Left lung (tissue), 10 donors: ENCODE results near the gene ARMC5. TPM values are rescaled to one million over a fixed set of nuclear protein-coding genes. Genes with fewer than 3 reads are reported as not detected.
"Not testable (repeated sequence)": the region's sequence is repeated elsewhere in the genome, so short reads cannot be mapped to it uniquely, and the experiment has no call there.

Experiments
- ATAC-seq: fragments of 200-7000 bp; cut with Tn5 transposase; one replicate; pipeline ENCODE4 v1.9.1; 2020; ENCODE audit warnings: moderate library complexity
- DNase-seq, 4 donors: peaks; one replicate each; pipeline ENCODE4 v3.0.0-alpha.2; 2013 to 2020
- H3K27ac ChIP-seq, 2 donors: fragments of 200-600 bp; sonication (generic) in 1 of 2; one replicate each; pipeline versions ENCODE4 v1.5.0 to v1.8.0; 2020 to 2021
- H3K27me3 ChIP-seq, 2 donors: fragments of 200-600 bp; sonication (generic) in 1 of 2; one replicate each; pipeline versions ENCODE4 v1.5.0 to v1.8.0; 2020 to 2021
- H3K36me3 ChIP-seq, 2 donors: fragments of 200-600 bp; sonication (generic) in 1 of 2; one replicate each; pipeline versions ENCODE4 v1.5.0 to v1.8.0; 2020 to 2021
- H3K4me1 ChIP-seq, 2 donors: fragments of 200-600 bp; one replicate each; pipeline ENCODE4 v1.8.0; 2021
- H3K4me3 ChIP-seq, 2 donors: fragments of 200-600 bp; sonication (generic) in 1 of 2; one replicate each; pipeline versions ENCODE4 v1.5.0 to v1.8.0; 2020 to 2021; ENCODE audit warnings: mild to moderate bottlenecking in 1 of 2
- H3K9me3 ChIP-seq, 2 donors: fragments of 200-600 bp; sonication (generic) in 1 of 2; one replicate each; pipeline versions ENCODE4 v1.5.0 to v1.8.0; 2020 to 2021
- intact Hi-C, 2 donors: fragments of 100-400 bp; cut with DNase I; formaldehyde crosslinking; loops; one replicate each; pipeline versions ENCODE4 v1.11.2 to v1.14.2; 2022
- polyA plus RNA-seq, 6 donors: library from polyadenylated mRNA; unstranded; fragments of 120-200 nt; gene quantifications; one replicate each; pipeline ENCODE4 v1.2.1, GENCODE V29; 2013; ENCODE audit not compliant: insufficient read length in 6 of 6
- total RNA-seq, 2 donors: library from RNA; stranded (reverse); fragmentation: NEBNext Ultra II Directional; extraction: Animal tissue kit (Norgen Biotek cat#: 25700); gene quantifications; one replicate each; pipeline ENCODE4 v1.2.1, GENCODE V29; 2021
- TF ChIP-seq, protein P1 (sequence below), 2 donors: fragments of 200-600 bp; sonication (generic) in 1 of 2; IDR thresholded peaks; one replicate each; pipeline versions ENCODE4 v1.5.0 to v1.8.0; 2021; ENCODE audit warnings: antibody characterized with exemption in 2 of 2
- donor health status: DM: no; HTN: yes; CAD: no.
- donor health status: DM: no; HTN: no; CAD: no.

The ARMC5 gene
- total and polyA plus RNA-seq, 8 donors, result 8.5 to 14.8 (median 10.4) TPM

- TF ChIP-seq, protein P1, sequence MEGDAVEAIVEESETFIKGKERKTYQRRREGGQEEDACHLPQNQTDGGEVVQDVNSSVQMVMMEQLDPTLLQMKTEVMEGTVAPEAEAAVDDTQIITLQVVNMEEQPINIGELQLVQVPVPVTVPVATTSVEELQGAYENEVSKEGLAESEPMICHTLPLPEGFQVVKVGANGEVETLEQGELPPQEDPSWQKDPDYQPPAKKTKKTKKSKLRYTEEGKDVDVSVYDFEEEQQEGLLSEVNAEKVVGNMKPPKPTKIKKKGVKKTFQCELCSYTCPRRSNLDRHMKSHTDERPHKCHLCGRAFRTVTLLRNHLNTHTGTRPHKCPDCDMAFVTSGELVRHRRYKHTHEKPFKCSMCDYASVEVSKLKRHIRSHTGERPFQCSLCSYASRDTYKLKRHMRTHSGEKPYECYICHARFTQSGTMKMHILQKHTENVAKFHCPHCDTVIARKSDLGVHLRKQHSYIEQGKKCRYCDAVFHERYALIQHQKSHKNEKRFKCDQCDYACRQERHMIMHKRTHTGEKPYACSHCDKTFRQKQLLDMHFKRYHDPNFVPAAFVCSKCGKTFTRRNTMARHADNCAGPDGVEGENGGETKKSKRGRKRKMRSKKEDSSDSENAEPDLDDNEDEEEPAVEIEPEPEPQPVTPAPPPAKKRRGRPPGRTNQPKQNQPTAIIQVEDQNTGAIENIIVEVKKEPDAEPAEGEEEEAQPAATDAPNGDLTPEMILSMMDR (IDR thresholded peaks at IDR 0.05), result no peak
- ATAC-seq, result no peak
These were observed 23.7 kb upstream of the ARMC5 start for GRCh38 chr16:31435341-31436220.

DNA sequence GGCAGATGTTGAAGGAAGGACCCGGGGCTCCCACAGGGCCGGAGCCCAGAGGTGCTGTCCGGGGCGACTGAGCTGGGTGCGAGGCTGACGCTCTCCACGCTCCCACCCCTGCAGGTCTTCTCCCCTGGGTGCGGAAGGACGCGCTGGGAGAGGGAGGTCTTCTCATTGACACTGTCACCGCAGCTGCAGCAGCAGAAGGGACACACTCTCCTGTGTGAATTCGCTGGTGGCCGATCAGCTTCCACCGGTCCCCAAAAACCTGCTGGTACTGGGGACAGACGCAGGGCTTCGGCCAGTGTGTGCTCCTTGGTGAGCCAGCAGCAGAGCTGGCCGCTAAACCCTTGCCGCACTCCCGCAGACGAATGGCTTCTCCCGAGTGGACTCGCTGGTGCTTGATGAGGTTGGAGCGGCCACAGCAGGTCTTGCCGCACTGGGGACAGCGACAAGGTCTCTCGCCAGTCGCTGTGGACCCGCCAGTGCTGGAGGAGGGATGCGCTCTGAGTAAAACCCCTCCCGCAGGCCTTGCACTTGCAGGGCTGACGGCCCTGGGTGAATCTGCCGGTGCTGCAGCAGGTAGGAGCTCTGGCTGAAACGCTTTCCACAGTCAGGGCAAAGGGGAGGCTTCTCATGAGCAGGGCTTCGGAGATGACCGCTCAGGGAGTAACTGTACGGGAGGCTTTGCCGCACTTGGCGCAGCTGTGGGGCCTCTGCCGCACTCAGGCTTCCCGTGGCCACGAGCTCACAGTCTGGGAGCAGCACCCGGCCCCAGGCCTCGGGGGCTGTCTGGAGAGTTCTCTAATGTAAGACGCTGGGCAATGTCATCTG is 22.9 kb upstream of the ARMC5 start:
- H3K4me3 ChIP-seq, result no peak overlapping the region

More at GRCh38 chr16:31435341-31436220, 23.7 kb upstream of the ARMC5 start:
- Histone ChIP-seq H3K4me3 (no peak overlapping the region), H3K9me3 (no peaks in the 10 kb centered on the region), H3K36me3 (no peaks in the 10 kb centered on the region), H3K4me1 (no peaks in the 10 kb centered on the region), H3K27ac (no peak overlapping the region), H3K27me3 (no peaks in the 10 kb centered on the region)
- DNase-seq, result peak in 1 of 4 donors; percentile 30
- intact Hi-C loops, result loop anchor here in 1 of 2 donors (10.0 kb wide), 1 partner anchor 451 kb away; the partner anchor contains the start of gene HSD3B7

GRCh38 chr16:31438414-31438813 is 20.9 kb upstream of the ARMC5 start:
- no peaks in the 10 kb centered on the region for H3K9me3 ChIP-seq
- H3K27me3 ChIP-seq, result no peaks in the 10 kb centered on the region
- H3K4me1 ChIP-seq, result peaks cover 0 to 10% of the 10 kb centered on the region in 2 donors
- DNase-seq (no peak), ATAC-seq (no peak)
- intact Hi-C loops, result loop anchor here in 1 of 2 donors (10.0 kb wide), 1 partner anchor 454 kb away; the partner anchor contains the start of gene HSD3B7
- H3K4me3 ChIP-seq, result no peak overlapping the region
- TF ChIP-seq, protein P1 (IDR thresholded peaks at IDR 0.05), result no peak
- H3K27ac ChIP-seq, result no peak overlapping the region
- no peaks in the 10 kb centered on the region for H3K36me3 ChIP-seq

More for the DNA sequence above, 22.9 kb upstream of the ARMC5 start:
- DNase-seq, result peak in 1 of 4 donors; percentile 22
- TF ChIP-seq, protein P1 (IDR thresholded peaks at IDR 0.05), result no peak
- intact Hi-C loops, result loop anchor here in 1 of 2 donors (10.0 kb wide), 1 partner anchor 452 kb away; the partner anchor contains the start of gene HSD3B7
- Histone ChIP-seq H3K36me3 (no peaks in the 10 kb centered on the region), H3K27ac (no peak overlapping the region), H3K27me3 (no peaks in the 10 kb centered on the region), H3K4me1 (no peaks in the 10 kb centered on the region), H3K9me3 (no peaks in the 10 kb centered on the region)
- no peak for ATAC-seq

DNA sequence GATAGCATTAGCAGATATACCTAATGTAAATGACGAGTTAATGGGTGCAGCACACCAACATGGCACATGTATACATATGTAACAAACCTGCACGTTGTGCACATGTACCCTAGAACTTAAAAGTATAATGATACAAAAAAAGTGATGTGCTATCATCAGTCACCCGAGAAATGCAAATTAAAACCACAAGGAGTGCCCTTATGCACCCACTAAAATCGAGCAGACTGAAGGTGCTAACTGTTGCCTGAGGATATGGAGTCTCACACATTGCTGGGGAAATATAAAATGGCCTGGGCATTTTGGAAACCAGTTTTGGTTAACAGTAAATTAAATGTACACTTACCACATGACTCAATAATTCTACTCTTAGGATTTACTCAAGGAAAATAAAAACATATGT is 20.3 kb upstream of the ARMC5 start:
- intact Hi-C loops, result loop anchor here in 1 of 2 donors (10.0 kb wide), 1 partner anchor 454 kb away; the partner anchor contains the start of gene HSD3B7
- DNase-seq, result not testable (repeated sequence)

GRCh38 chr16:31439519-31439918 is 19.8 kb upstream of the ARMC5 start:
- intact Hi-C loops, result loop anchor here in 1 of 2 donors (10.0 kb wide), 1 partner anchor 455 kb away; the partner anchor contains the start of gene HSD3B7
- Histone ChIP-seq H3K4me3 (no peak overlapping the region), H3K27ac (no peak overlapping the region), H3K9me3 (no peaks in the 10 kb centered on the region), H3K27me3 (no peaks in the 10 kb centered on the region), H3K4me1 (peaks cover 0 to 10% of the 10 kb centered on the region in 2 donors), H3K36me3 (no peaks in the 10 kb centered on the region)
- peak in 1 of 4 donors; percentile 15 for DNase-seq
- ATAC-seq, result no peak
- TF ChIP-seq, protein P1 (IDR thresholded peaks at IDR 0.05), result no peak

More for the DNA sequence above, 20.3 kb upstream of the ARMC5 start:
- ATAC-seq, H3K36me3 ChIP-seq, H3K27ac ChIP-seq, H3K4me3 ChIP-seq, H3K27me3 ChIP-seq, H3K9me3 ChIP-seq: not testable (repeated sequence)
- H3K4me1 ChIP-seq, result peaks cover 0 to 10% of the 10 kb centered on the region in 2 donors
